GM12872 (cell line): Measurements from ENCODE around the gene KIAA0513.

ENCODE experiments used
- CTCF ChIP-seq: IDR thresholded peaks from 3 replicates; pipeline ENCODE4 v1.5.1; 2011; ENCODE audit warnings: low read depth, mild to moderate bottlenecking, low read length, moderate library complexity; ENCODE audit not compliant: insufficient read depth

Gene KIAA0513

GRCh38 chr16:85114909-85115567, 87.4 kb downstream of the KIAA0513 start:
- TF ChIP-seq CTCF: peak; percentile 97

- TF ChIP-seq CTCF: no peak
Observed at GRCh38 chr16:85117418-85117817, 89.8 kb downstream of the KIAA0513 start.

- no peak for TF ChIP-seq CTCF
Observed at GRCh38 chr16:85120006-85120340, 92.4 kb downstream of the KIAA0513 start.

- TF ChIP-seq CTCF: no peak
Observed at GRCh38 chr16:85123891-85124635, 96.5 kb downstream of the KIAA0513 start.

GRCh38 chr16:85124636-85125346, 97.2 kb downstream of the KIAA0513 start:
- TF ChIP-seq CTCF: no peak

- no peak for TF ChIP-seq CTCF
Observed at GRCh38 chr16:85125570-85126393, 98.2 kb downstream of the KIAA0513 start.

GRCh38 chr16:85126394-85126704, 98.8 kb downstream of the KIAA0513 start:
- no peak for TF ChIP-seq CTCF
